Measurements from ENCODE around the gene UGT2B10. TPM values are rescaled to one million over a fixed set of nuclear protein-coding genes. Genes with fewer than 3 reads are reported as not detected.
A peak's percentile ranks its signal among the peaks of the same experiment; 100 is the strongest.

UGT2B10 gene
- total and polyA plus RNA-seq, 2 of the 13 experiments (the other 11 are each of a cell fraction or from before 2014, with no cell fraction given) = 107 to 148 TPM

GRCh38 chr4:68865188-68865638 is 49.4 kb downstream of the UGT2B10 start (continued):
- no peak for TF ChIP-seq THAP11 (CRISPR knock-in tag; IDR thresholded peaks at IDR 0.05)
- no peak for TF ChIP-seq CENPBD1 (CRISPR knock-in tag; IDR thresholded peaks at IDR 0.05; ENCODE audit: borderline replicate concordance, low read depth)
- TF ChIP-seq MAFF (IDR thresholded peaks at IDR 0.05; ENCODE audit: low read depth, low read length) = peak; percentile 50
- TF ChIP-seq ZBTB20 (CRISPR knock-in tag; IDR thresholded peaks at IDR 0.05; ENCODE audit: borderline replicate concordance, low read depth) = no peak
- TF ChIP-seq, protein P1, sequence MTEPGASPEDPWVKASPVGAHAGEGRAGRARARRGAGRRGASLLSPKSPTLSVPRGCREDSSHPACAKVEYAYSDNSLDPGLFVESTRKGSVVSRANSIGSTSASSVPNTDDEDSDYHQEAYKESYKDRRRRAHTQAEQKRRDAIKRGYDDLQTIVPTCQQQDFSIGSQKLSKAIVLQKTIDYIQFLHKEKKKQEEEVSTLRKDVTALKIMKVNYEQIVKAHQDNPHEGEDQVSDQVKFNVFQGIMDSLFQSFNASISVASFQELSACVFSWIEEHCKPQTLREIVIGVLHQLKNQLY (CRISPR knock-in tag; IDR thresholded peaks at IDR 0.05) = no peak
- TF ChIP-seq, protein P2, sequence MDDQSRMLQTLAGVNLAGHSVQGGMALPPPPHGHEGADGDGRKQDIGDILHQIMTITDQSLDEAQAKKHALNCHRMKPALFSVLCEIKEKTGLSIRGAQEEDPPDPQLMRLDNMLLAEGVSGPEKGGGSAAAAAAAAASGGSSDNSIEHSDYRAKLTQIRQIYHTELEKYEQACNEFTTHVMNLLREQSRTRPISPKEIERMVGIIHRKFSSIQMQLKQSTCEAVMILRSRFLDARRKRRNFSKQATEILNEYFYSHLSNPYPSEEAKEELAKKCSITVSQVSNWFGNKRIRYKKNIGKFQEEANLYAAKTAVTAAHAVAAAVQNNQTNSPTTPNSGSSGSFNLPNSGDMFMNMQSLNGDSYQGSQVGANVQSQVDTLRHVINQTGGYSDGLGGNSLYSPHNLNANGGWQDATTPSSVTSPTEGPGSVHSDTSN (CRISPR knock-in tag; IDR thresholded peaks at IDR 0.05; ENCODE audit: borderline replicate concordance) = no peak
- TF ChIP-seq, protein P3, sequence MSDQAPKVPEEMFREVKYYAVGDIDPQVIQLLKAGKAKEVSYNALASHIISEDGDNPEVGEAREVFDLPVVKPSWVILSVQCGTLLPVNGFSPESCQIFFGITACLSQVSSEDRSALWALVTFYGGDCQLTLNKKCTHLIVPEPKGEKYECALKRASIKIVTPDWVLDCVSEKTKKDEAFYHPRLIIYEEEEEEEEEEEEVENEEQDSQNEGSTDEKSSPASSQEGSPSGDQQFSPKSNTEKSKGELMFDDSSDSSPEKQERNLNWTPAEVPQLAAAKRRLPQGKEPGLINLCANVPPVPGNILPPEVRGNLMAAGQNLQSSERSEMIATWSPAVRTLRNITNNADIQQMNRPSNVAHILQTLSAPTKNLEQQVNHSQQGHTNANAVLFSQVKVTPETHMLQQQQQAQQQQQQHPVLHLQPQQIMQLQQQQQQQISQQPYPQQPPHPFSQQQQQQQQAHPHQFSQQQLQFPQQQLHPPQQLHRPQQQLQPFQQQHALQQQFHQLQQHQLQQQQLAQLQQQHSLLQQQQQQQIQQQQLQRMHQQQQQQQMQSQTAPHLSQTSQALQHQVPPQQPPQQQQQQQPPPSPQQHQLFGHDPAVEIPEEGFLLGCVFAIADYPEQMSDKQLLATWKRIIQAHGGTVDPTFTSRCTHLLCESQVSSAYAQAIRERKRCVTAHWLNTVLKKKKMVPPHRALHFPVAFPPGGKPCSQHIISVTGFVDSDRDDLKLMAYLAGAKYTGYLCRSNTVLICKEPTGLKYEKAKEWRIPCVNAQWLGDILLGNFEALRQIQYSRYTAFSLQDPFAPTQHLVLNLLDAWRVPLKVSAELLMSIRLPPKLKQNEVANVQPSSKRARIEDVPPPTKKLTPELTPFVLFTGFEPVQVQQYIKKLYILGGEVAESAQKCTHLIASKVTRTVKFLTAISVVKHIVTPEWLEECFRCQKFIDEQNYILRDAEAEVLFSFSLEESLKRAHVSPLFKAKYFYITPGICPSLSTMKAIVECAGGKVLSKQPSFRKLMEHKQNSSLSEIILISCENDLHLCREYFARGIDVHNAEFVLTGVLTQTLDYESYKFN (CRISPR knock-in tag; conservative IDR thresholded peaks at IDR 0.05) = peak; percentile 61
- no peak for TF ChIP-seq SALL1 (CRISPR knock-in tag; IDR thresholded peaks at IDR 0.05)
- TF ChIP-seq ZNF292 (CRISPR knock-in tag; IDR thresholded peaks at IDR 0.05; ENCODE audit: borderline replicate concordance, low read depth) = no peak
- TF ChIP-seq ZNF205 (CRISPR knock-in tag; IDR thresholded peaks at IDR 0.05) = no peak
- no peak for TF ChIP-seq SP140L (CRISPR knock-in tag; IDR thresholded peaks at IDR 0.05; ENCODE audit: borderline replicate concordance)
- no peak for TF ChIP-seq ZNF674 (CRISPR knock-in tag; IDR thresholded peaks at IDR 0.05; ENCODE audit: low read depth)
- TF ChIP-seq, protein P4, sequence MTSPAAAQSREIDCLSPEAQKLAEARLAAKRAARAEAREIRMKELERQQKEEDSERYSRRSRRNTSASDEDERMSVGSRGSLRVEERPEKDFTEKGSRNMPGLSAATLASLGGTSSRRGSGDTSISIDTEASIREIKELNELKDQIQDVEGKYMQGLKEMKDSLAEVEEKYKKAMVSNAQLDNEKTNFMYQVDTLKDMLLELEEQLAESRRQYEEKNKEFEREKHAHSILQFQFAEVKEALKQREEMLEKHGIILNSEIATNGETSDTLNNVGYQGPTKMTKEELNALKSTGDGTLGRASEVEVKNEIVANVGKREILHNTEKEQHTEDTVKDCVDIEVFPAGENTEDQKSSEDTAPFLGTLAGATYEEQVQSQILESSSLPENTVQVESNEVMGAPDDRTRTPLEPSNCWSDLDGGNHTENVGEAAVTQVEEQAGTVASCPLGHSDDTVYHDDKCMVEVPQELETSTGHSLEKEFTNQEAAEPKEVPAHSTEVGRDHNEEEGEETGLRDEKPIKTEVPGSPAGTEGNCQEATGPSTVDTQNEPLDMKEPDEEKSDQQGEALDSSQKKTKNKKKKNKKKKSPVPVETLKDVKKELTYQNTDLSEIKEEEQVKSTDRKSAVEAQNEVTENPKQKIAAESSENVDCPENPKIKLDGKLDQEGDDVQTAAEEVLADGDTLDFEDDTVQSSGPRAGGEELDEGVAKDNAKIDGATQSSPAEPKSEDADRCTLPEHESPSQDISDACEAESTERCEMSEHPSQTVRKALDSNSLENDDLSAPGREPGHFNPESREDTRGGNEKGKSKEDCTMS (CRISPR knock-in tag; conservative IDR thresholded peaks at IDR 0.05) = no peak
- TF ChIP-seq DR1 (CRISPR knock-in tag; IDR thresholded peaks at IDR 0.05) = no peak
- TF ChIP-seq ZIK1 (CRISPR knock-in tag; IDR thresholded peaks at IDR 0.05; ENCODE audit: borderline replicate concordance, low read depth) = no peak
- TF ChIP-seq ZFP37 (CRISPR knock-in tag; IDR thresholded peaks at IDR 0.05; ENCODE audit: borderline replicate concordance) = no peak
- 0 out of 2 replicates have a peak, but pooled peaks have one; percentile 17 for TF ChIP-seq POLR2AphosphoS5 (IDR thresholded peaks at IDR 0.05; ENCODE audit: low read depth, low read length)
- TF ChIP-seq, protein P5, sequence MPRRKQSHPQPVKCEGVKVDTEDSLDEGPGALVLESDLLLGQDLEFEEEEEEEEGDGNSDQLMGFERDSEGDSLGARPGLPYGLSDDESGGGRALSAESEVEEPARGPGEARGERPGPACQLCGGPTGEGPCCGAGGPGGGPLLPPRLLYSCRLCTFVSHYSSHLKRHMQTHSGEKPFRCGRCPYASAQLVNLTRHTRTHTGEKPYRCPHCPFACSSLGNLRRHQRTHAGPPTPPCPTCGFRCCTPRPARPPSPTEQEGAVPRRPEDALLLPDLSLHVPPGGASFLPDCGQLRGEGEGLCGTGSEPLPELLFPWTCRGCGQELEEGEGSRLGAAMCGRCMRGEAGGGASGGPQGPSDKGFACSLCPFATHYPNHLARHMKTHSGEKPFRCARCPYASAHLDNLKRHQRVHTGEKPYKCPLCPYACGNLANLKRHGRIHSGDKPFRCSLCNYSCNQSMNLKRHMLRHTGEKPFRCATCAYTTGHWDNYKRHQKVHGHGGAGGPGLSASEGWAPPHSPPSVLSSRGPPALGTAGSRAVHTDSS (CRISPR knock-in tag; conservative IDR thresholded peaks at IDR 0.05) = no peak
- TF ChIP-seq ZNF670 (CRISPR knock-in tag; IDR thresholded peaks at IDR 0.05; ENCODE audit: borderline replicate concordance) = no peak
- TF ChIP-seq PHF5A (CRISPR knock-in tag; IDR thresholded peaks at IDR 0.05; ENCODE audit: low read depth, unreplicated experiment) = no peak
- peak; percentile 74 for TF ChIP-seq MED1 (CRISPR knock-in tag; IDR thresholded peaks at IDR 0.05)
